C4-2B (cell line): ENCODE measurements around the gene PGLYRP1.

ENCODE experiments used
- CTCF ChIP-seq: fragments of 450-650 bp; conservative IDR thresholded peaks from 2 replicates; pipeline ENCODE4 v1.5.1; 2017; ENCODE audit warnings: mild to moderate bottlenecking
- ZFX ChIP-seq: fragments of 450-650 bp; IDR thresholded peaks from 2 replicates; pipeline ENCODE4 v1.6.1; 2017

DNA sequence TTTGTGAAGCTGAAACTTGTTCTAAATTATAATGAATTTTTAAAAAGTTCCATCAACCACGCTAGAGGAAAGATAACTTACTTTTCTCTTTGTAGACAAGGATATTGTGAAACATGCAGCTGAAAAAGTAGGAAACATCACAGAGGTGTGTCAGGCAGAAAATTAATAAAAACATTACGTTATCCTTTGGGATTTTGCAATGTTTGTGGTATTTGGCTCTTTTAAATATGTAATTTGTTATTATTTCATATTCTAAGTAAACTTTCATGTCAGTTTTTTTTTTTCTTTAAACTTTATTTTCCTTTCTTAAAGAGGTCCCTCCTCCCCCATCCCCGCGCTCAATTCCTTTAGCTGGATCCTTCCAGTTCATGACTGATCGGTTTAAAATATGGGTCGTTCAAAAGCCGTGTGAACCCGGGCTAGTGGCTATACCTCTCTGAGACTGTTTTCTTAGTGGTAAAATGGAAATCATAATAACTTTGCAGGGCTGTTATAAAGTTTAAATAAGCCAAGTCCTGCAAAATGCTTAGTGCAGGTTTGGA, 28.3 kb downstream of the PGLYRP1 start:
- TF ChIP-seq CTCF: no peak
- TF ChIP-seq ZFX: no peak
